Nephron progenitor cell (in vitro differentiated cells): Measurements from ENCODE around the gene TPSB2.

Experiments
- DNase-seq: peaks from one replicate; pipeline ENCODE4 v3.0.0; 2021
- H3K27ac Mint-ChIP-seq: 2 replicates; pipeline ENCODE4 v1.8.0; 2021; ENCODE audit warnings: mild to moderate bottlenecking, moderate library complexity, mixed read lengths
- H3K27me3 Mint-ChIP-seq: 2 replicates; pipeline ENCODE4 v1.8.0; 2021; ENCODE audit warnings: mild to moderate bottlenecking, low read depth, mixed read lengths; ENCODE audit not compliant: poor library complexity
- H3K36me3 Mint-ChIP-seq: 2 replicates; pipeline ENCODE4 v1.8.0; 2021; ENCODE audit warnings: low read depth, mixed read lengths
- H3K4me1 Mint-ChIP-seq: 2 replicates; pipeline ENCODE4 v1.8.0; 2021; ENCODE audit warnings: mixed read lengths
- H3K4me3 Mint-ChIP-seq: 2 replicates; pipeline ENCODE4 v1.8.0; 2021; ENCODE audit warnings: mild to moderate bottlenecking, moderate library complexity, mixed read lengths
- H3K9me3 Mint-ChIP-seq: 2 replicates; pipeline ENCODE4 v1.8.0; 2021; ENCODE audit warnings: mild to moderate bottlenecking, moderate library complexity, mixed read lengths
- CTCF ChIP-seq: fragments of 200-600 bp; sonication (generic); IDR thresholded peaks from 2 replicates; pipeline ENCODE4 v1.5.0; 2021; ENCODE audit warnings: antibody characterized with exemption

The TPSB2 gene

GRCh38 chr16:1215574-1216295 lies 14.2 kb downstream of the TPSB2 start:
- no peak for TF ChIP-seq CTCF
- H3K36me3 Mint-ChIP-seq, result no peaks in the 10 kb centered on the region
- no peaks in the 10 kb centered on the region for H3K9me3 Mint-ChIP-seq
- H3K4me1 Mint-ChIP-seq, result no peaks in the 10 kb centered on the region
- no peak overlapping the region for H3K27ac Mint-ChIP-seq
- no peaks in the 10 kb centered on the region for H3K27me3 Mint-ChIP-seq
- no peak overlapping the region for H3K4me3 Mint-ChIP-seq
- DNase-seq, result no peak

GRCh38 chr16:1214719-1215118 lies 15.3 kb downstream of the TPSB2 start:
- no peaks in the 10 kb centered on the region for H3K36me3 Mint-ChIP-seq
- H3K4me3 Mint-ChIP-seq, result no peak overlapping the region
- no peaks in the 10 kb centered on the region for H3K27me3 Mint-ChIP-seq
- TF ChIP-seq CTCF, result no peak
- no peak overlapping the region for H3K27ac Mint-ChIP-seq
- no peaks in the 10 kb centered on the region for H3K9me3 Mint-ChIP-seq
- DNase-seq, result no peak
- no peaks in the 10 kb centered on the region for H3K4me1 Mint-ChIP-seq

- Mint-ChIP-seq H3K9me3 (no peaks in the 10 kb centered on the region), H3K27me3 (no peaks in the 10 kb centered on the region), H3K36me3 (no peaks in the 10 kb centered on the region), H3K4me1 (no peaks in the 10 kb centered on the region), H3K4me3 (no peak overlapping the region), H3K27ac (no peak overlapping the region)
- no peak for TF ChIP-seq CTCF
- DNase-seq, result no peak
These were observed 16.1 kb downstream of the TPSB2 start for GRCh38 chr16:1213796-1214372.

- no peaks in the 10 kb centered on the region for H3K9me3 Mint-ChIP-seq
- no peaks in the 10 kb centered on the region for H3K27me3 Mint-ChIP-seq
- no peak for TF ChIP-seq CTCF
- no peak for DNase-seq
- H3K27ac Mint-ChIP-seq, result no peak overlapping the region
- H3K4me3 Mint-ChIP-seq, result no peak overlapping the region
- no peaks in the 10 kb centered on the region for H3K36me3 Mint-ChIP-seq
- no peaks in the 10 kb centered on the region for H3K4me1 Mint-ChIP-seq
These were observed 16.8 kb downstream of the TPSB2 start for GRCh38 chr16:1213231-1213630.

GRCh38 chr16:1212616-1213194 lies 17.3 kb downstream of the TPSB2 start:
- no peaks in the 10 kb centered on the region for H3K36me3 Mint-ChIP-seq
- H3K4me3 Mint-ChIP-seq, result no peak overlapping the region
- H3K27ac Mint-ChIP-seq, result no peak overlapping the region
- no peak for TF ChIP-seq CTCF
- H3K27me3 Mint-ChIP-seq, result no peaks in the 10 kb centered on the region
- DNase-seq, result no peak
- no peaks in the 10 kb centered on the region for H3K9me3 Mint-ChIP-seq
- no peaks in the 10 kb centered on the region for H3K4me1 Mint-ChIP-seq
